ENCODE data around the gene TFCP2L1.
A peak's percentile ranks its signal among the peaks of the same experiment; 100 is the strongest.

The TFCP2L1 gene

DNA sequence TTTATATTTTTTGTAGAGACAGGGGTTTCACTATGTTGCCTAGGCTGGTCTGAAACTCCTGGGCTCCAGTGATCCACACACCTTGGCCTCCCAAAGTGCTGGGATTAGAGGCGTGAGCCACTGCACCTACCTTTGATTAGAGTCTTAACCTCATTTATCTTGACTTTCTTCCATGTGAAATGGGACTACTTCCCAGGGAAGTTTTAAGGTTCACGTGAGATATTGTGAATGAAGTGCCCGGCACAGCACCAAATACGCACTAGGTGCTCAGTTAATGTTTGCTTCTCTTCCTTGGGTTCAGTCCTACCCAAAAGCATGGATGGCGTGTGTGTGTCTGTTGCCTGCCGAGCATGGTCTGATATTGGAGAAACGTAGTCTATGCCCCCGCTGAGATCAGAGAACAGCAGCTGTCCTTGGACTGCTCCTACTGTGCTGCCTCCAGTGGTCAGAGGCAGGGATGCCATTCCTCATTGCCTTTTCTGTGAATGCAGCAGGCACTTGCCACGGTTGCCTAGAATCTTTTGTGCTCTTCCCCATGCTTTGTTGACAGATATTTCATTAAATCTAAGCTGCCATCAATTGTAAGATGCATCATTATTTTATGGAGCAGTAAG lies 12.3 kb upstream of the TFCP2L1 start:
- TF ChIP-seq, protein P1, sequence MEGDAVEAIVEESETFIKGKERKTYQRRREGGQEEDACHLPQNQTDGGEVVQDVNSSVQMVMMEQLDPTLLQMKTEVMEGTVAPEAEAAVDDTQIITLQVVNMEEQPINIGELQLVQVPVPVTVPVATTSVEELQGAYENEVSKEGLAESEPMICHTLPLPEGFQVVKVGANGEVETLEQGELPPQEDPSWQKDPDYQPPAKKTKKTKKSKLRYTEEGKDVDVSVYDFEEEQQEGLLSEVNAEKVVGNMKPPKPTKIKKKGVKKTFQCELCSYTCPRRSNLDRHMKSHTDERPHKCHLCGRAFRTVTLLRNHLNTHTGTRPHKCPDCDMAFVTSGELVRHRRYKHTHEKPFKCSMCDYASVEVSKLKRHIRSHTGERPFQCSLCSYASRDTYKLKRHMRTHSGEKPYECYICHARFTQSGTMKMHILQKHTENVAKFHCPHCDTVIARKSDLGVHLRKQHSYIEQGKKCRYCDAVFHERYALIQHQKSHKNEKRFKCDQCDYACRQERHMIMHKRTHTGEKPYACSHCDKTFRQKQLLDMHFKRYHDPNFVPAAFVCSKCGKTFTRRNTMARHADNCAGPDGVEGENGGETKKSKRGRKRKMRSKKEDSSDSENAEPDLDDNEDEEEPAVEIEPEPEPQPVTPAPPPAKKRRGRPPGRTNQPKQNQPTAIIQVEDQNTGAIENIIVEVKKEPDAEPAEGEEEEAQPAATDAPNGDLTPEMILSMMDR (IDR thresholded peaks at IDR 0.05; ENCODE audit: extremely low read depth, insufficient read depth, missing control alignments): peak; percentile 47
- peak; percentile 46 for DNase-seq (ENCODE audit: low spot score)
- in situ Hi-C loops (cut with MboI; ENCODE audit: low pct_unique_long_range_greater_than_20kb, low sequenced_read_pairs, unreplicated experiment): no loop called here

DNA sequence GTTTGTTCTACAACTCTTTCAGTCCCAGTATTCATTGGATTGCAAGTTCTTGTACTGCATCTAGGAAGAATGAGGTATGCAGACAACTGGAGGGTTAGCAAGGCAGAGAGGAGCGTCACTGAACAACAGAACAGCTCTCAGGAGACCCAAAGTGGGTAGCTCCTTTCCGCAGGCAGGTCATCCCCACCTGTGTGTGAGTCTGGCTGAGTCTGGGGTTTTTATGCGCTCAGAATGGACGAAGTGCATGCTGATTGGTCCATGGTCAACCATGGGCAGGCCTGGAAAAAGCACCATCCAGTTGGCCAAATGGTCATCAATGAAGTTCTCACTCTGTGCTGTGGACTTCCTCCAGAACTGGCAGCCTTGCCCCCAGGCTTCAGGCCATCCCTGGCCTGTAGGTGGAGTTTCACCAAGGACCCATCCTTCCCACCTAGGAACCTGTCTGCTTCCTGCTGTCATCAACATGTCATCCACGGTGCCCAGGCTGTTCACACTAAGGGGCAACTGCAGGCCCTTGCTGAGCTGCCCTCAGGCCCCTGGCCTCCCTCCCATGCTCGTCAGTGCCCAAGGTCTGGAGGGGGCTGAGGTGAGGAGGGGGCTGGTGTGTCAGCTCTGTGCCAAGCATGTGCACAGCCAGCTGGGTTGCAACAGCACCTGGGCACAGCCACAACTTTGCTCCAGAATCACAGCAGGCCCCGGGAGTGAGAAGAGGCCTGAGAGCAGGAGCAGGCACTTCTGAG lies 11.1 kb upstream of the TFCP2L1 start:
- TF ChIP-seq, protein P1 (IDR thresholded peaks at IDR 0.05; ENCODE audit: extremely low read depth, insufficient read depth, missing control alignments): no peak
- in situ Hi-C loops (cut with MboI; ENCODE audit: low pct_unique_long_range_greater_than_20kb, low sequenced_read_pairs, unreplicated experiment): no loop called here

GRCh38 chr2:121294881-121295840 lies 10.2 kb upstream of the TFCP2L1 start:
- in situ Hi-C loops (cut with MboI; ENCODE audit: low pct_unique_long_range_greater_than_20kb, low sequenced_read_pairs, unreplicated experiment): no loop called here
- no peak for DNase-seq (ENCODE audit: low spot score)
- TF ChIP-seq, protein P1 (IDR thresholded peaks at IDR 0.05; ENCODE audit: extremely low read depth, insufficient read depth, missing control alignments): no peak

More for the DNA sequence above, 11.1 kb upstream of the TFCP2L1 start:
- DNase-seq (ENCODE audit: low spot score): no peak

DNA sequence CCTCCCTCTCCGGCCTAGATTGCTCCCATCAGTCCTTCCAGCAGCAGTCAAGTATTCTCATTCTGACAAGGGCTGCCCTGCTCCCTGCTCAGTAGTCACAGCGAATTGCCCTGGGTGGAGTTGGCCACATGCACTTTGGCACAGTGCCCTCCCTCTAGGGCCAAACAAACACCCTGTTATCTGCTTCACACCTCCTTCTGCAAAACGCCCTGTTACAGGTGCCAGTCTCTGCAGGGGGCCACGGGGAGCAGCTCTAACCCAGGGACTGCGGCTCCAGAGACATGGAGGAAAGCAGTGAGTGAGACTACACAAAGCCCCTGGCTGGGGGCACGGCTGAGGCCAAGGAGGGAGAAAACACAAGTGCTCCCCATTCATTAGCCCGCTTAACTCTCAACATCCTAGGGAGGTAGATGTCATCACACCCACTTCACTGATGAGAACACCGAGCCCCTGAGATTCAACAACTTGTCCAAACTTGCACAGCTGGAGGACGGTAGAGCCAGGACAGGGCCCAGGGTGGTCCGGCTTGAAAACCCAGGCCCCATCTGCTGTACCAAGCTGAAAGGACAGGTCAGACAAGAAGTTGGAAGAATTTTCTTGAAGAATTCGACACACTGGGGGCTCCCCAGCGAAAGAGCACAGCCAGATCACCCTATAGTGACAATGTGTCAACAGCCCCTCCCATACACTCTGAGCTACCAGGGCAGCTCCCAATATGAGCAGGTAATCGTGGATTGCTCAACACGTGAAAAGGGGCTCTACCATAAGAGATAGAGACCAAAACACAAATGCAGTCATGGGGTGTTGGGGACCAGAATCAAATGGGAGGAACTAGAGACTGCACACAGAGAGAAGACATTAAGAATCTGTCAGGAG lies 8.7 kb upstream of the TFCP2L1 start:
- TF ChIP-seq, protein P1 (IDR thresholded peaks at IDR 0.05; ENCODE audit: extremely low read depth, insufficient read depth, missing control alignments): no peak
- in situ Hi-C loops (cut with MboI; ENCODE audit: low pct_unique_long_range_greater_than_20kb, low sequenced_read_pairs, unreplicated experiment): no loop called here
- no peak for DNase-seq (ENCODE audit: low spot score)

DNA sequence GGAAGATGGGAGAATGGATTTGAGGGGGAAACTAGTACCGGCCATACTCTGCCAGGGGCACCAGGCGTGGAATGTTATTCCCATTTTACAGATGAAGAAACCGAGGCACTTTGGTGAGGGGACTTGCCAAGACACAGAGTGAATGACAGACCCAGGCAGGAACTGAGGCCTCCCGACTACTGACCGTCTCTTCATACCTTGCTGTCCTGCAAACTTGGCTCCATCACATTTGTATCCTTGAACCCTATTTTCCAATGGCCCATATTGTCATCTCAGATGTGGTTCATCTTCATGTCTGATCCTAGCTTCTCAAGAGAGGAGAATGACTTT lies 6.2 kb upstream of the TFCP2L1 start:
- TF ChIP-seq, protein P1 (IDR thresholded peaks at IDR 0.05; ENCODE audit: extremely low read depth, insufficient read depth, missing control alignments): no peak
- in situ Hi-C loops (cut with MboI; ENCODE audit: low pct_unique_long_range_greater_than_20kb, low sequenced_read_pairs, unreplicated experiment): no loop called here

DNA sequence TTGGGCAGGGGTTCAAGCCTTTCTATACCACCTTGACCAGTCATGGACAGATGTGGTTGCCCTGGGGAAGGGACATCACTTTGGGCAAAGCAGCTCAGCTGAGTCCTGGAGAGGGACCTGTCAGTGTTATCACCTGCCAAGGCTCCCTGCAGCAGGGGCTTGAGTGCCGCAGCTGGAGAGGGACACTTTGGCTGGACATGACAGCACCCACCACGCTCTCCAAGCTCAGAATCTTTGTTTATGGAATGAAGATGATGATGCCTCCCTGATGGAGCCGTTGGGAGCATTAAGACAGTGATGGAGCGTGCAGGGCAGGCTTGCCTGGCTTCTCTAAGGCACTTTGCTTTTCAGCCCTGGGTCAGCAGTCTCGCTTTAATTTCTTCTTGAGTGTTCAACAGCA lies 4.3 kb upstream of the TFCP2L1 start:
- TF ChIP-seq, protein P1 (IDR thresholded peaks at IDR 0.05; ENCODE audit: extremely low read depth, insufficient read depth, missing control alignments): no peak
- in situ Hi-C loops (cut with MboI; ENCODE audit: low pct_unique_long_range_greater_than_20kb, low sequenced_read_pairs, unreplicated experiment): no loop called here
- no peak for DNase-seq (ENCODE audit: low spot score)

More for the DNA sequence above, 6.2 kb upstream of the TFCP2L1 start:
- DNase-seq (ENCODE audit: low spot score): no peak
